Measurements from ENCODE around the gene KIR2DL1. TPM values are rescaled to one million over a fixed set of nuclear protein-coding genes. Genes with fewer than 3 reads are reported as not detected.
"Not testable (repeated sequence)": the region's sequence is repeated elsewhere in the genome, so short reads cannot be mapped to it uniquely, and the experiment has no call there.

The KIR2DL1 gene
- total RNA-seq, 2 donors from 2014 or later = not detected

DNA sequence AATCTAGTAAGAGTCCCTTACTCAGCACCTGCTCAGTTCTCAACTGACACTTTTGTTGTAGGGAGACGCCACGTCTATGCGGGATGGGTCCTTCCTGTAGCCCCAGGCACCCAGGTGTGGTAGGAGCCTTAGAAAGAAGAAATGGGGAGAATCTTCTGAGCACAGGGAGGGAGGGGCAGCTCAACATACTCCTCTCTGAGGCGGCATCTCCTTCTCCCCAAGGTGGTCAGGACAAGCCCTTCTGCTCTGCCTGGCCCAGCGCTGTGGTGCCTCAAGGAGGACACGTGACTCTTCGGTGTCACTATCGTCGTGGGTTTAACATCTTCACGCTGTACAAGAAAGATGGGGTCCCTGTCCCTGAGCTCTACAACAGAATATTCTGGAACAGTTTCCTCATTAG lies 35.0 kb downstream of the KIR2DL1 start:
- Histone ChIP-seq H3K4me3 (no peak overlapping the region), H3K9me3 (no peaks in the 10 kb centered on the region), H3K36me3 (no peaks in the 10 kb centered on the region), H3K4me1 (no peaks in the 10 kb centered on the region), H3K27me3 (no peaks in the 10 kb centered on the region), H3K27ac (no peak overlapping the region)
- TF ChIP-seq, protein P1, sequence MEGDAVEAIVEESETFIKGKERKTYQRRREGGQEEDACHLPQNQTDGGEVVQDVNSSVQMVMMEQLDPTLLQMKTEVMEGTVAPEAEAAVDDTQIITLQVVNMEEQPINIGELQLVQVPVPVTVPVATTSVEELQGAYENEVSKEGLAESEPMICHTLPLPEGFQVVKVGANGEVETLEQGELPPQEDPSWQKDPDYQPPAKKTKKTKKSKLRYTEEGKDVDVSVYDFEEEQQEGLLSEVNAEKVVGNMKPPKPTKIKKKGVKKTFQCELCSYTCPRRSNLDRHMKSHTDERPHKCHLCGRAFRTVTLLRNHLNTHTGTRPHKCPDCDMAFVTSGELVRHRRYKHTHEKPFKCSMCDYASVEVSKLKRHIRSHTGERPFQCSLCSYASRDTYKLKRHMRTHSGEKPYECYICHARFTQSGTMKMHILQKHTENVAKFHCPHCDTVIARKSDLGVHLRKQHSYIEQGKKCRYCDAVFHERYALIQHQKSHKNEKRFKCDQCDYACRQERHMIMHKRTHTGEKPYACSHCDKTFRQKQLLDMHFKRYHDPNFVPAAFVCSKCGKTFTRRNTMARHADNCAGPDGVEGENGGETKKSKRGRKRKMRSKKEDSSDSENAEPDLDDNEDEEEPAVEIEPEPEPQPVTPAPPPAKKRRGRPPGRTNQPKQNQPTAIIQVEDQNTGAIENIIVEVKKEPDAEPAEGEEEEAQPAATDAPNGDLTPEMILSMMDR (IDR thresholded peaks at IDR 0.05) = no peak
- DNase-seq (ENCODE audit: low spot score) = no peak

DNA sequence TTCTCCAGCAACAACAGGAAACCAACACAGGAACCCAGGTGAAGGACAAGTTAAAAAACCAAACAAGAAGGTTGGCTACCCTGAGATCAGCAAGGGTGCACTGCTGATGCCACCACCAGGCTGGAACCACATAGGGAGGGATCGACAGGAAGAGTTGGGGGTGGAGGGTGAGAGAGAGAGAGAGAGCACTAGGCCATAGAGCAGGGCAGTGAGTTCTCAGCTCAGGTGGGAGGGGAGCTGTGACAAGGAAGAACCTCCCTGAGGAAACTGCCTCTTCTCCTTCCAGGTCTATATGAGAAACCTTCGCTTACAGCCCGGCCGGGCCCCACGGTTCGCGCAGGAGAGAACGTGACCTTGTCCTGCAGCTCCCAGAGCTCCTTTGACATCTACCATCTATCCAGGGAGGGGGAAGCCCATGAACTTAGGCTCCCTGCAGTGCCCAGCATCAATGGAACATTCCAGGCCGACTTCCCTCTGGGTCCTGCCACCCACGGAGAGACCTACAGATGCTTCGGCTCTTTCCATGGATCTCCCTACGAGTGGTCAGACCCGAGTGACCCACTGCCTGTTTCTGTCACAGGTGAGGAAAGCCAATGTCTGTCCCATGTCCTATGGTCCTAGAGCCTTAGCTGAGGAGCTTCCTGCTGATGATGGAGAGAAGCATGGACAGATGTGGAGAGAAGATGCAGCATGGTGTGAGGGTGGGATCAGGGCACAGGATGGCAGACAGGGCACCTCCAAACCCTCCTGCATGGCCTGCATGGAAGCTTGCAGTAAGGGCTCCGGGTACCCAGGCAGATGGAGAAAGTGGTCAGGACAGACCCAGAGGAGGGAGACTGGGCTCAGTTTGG lies 36.3 kb downstream of the KIR2DL1 start:
- H3K4me1 ChIP-seq = no peaks in the 10 kb centered on the region
- H3K36me3 ChIP-seq = no peaks in the 10 kb centered on the region
- no peaks in the 10 kb centered on the region for H3K27me3 ChIP-seq
- TF ChIP-seq, protein P1 (IDR thresholded peaks at IDR 0.05) = no peak
- H3K4me3 ChIP-seq = no peak overlapping the region
- no peak for DNase-seq (ENCODE audit: low spot score)
- H3K9me3 ChIP-seq = no peaks in the 10 kb centered on the region
- H3K27ac ChIP-seq = no peak overlapping the region

DNA sequence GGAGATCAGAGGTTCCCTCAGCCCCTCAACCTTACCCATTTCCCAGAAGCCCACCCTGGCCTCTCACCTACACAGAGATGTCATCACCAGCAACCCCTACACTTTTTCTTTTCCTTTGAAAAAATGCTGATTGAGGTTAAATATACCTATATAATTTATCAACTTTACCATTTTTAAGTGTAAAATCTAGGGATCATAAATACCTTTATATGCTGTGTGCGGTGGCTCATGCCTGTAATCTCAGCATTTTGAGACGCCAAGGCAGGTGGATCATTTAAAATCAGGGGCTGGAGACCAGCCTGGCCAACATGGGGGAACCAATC lies 36.9 kb downstream of the KIR2DL1 start:
- no peaks in the 10 kb centered on the region for H3K27me3 ChIP-seq
- H3K4me1 ChIP-seq = no peaks in the 10 kb centered on the region
- no peaks in the 10 kb centered on the region for H3K36me3 ChIP-seq
- no peak for DNase-seq (ENCODE audit: low spot score)
- no peak overlapping the region for H3K27ac ChIP-seq
- H3K9me3 ChIP-seq = no peaks in the 10 kb centered on the region
- H3K4me3 ChIP-seq = no peak overlapping the region
- TF ChIP-seq, protein P1 (IDR thresholded peaks at IDR 0.05) = no peak

DNA sequence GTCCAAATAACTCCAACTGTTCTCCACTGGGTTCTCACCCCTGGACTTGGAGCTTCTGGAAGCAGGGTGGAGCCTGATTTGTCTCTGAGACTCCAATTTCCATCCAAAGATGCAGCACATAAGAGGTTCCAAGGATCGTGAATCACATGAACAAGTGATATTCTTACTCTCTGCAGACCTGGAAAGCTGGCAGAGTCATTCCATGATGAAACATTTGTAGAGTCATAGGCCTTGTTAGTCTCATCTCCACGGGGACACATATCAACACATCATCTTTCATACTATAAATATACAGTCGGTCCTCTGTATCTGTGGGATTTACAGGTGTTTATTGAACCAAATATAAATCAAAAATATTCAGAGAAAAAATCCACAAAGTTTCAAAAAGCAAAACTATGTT lies 45.0 kb downstream of the KIR2DL1 start:
- not testable (repeated sequence) for H3K9me3 ChIP-seq; H3K4me3 ChIP-seq; H3K36me3 ChIP-seq; H3K27me3 ChIP-seq; DNase-seq (ENCODE audit: low spot score); H3K27ac ChIP-seq; H3K4me1 ChIP-seq

DNA sequence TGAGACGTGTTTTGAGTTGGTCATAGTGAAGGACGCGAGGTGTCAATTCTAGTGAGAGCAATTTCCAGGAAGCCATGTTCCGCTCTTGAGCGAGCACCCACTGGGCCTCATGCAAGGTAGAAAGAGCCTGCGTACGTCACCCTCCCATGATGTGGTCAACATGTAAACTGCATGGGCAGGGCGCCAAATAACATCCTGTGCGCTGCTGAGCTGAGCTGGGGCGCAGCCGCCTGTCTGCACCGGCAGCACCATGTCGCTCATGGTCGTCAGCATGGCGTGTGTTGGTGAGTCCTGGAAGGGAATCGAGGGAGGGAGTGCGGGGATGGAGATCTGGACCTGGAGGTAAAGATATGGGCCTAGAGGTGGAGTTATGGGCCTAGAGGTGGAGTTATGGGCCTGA lies 46.7 kb downstream of the KIR2DL1 start, which contains the start of gene KIR3DL1:
Gene KIR3DL1, plus strand, starts transcription at position 218 of the 400 bp plus-strand sequence.
- H3K27ac ChIP-seq; DNase-seq (ENCODE audit: low spot score); H3K4me3 ChIP-seq; H3K9me3 ChIP-seq; H3K4me1 ChIP-seq; H3K27me3 ChIP-seq; H3K36me3 ChIP-seq: not testable (repeated sequence)

DNA sequence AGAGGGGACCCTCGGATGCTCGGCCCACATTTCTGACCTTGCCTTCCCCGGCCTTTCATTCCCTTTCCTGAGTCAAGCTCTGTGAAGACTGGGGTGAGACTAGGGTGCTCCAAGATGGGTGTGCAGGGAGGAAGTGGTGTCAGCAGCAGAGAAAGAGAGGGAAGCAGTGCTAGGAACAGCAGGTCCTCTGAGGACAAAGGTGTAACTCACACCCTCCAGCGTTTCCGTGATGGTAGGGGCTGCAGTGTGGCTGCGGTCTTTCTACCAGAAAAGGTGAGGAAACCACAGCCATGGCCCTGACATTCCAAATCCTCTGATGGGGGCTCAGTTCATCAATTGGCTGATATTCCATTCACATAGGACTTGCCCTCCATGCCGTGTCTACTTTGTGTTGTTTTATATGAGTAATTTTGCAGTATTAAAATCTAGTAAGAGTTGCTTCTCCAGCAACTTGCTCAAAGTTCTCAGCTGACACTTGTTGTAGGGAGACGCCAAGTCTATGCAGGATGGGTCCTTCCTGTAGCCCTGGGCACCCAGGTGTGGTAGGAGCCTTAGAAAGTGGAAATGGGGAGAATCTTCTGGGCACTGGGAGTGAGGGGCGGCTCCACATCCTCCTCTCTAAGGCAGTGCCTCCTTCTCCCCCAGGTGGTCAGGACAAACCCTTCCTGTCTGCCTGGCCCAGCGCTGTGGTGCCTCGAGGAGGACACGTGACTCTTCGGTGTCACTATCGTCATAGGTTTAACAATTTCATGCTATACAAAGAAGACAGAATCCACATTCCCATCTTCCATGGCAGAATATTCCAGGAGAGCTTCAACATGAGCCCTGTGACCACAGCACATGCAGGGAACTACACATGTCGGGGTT lies 48.3 kb downstream of the KIR2DL1 start:
- TF ChIP-seq, protein P1 (IDR thresholded peaks at IDR 0.05) = no peak
- no peaks in the 10 kb centered on the region for H3K36me3 ChIP-seq
- no peaks in the 10 kb centered on the region for H3K4me1 ChIP-seq
- no peak for DNase-seq (ENCODE audit: low spot score)
- no peak overlapping the region for H3K27ac ChIP-seq
- H3K4me3 ChIP-seq = no peak overlapping the region
- no peaks in the 10 kb centered on the region for H3K27me3 ChIP-seq
- H3K9me3 ChIP-seq = no peaks in the 10 kb centered on the region

DNA sequence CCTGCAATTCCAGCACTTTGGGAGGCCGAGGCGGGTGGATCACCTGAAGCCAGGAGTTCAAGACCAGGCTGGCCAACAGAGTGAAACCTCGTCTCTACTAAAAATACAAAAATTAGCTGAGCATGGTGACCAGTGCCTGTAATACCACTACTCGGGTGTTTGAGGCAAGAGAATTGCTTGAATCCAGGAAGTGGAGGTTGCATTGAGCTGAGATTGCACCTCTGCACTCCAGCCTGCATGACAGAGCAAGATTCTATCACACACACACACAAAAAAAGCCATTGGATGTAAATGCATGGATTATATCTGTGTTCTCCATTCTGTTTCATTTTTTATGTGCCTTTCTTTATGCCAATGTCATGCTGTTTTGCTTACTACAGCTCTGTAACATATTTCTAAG lies 54.8 kb downstream of the KIR2DL1 start:
- not testable (repeated sequence) for H3K27ac ChIP-seq; H3K36me3 ChIP-seq; H3K4me1 ChIP-seq; H3K4me3 ChIP-seq; DNase-seq (ENCODE audit: low spot score); H3K9me3 ChIP-seq; H3K27me3 ChIP-seq

DNA sequence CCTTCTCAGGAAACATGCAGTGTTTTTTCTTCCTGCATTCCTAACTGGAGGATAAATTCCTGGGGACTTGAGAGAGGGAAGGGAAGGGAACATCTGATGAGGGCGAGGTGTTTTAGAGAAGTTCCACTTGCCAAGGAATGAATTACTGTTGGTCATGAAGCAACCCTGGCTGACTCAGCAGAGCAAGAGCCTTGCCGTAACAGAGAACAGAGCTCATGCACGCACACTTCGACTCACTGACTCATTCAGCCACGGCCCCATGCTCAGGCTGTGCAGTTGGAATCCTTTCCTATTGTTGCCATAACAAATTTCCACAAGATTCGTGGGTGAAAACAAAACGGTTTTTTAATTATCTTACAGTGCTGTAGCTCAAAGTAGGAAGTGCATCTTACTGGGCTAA lies 55.7 kb downstream of the KIR2DL1 start:
- not testable (repeated sequence) for H3K27ac ChIP-seq; H3K9me3 ChIP-seq; H3K27me3 ChIP-seq; DNase-seq (ENCODE audit: low spot score); H3K4me1 ChIP-seq; H3K4me3 ChIP-seq; H3K36me3 ChIP-seq

DNA sequence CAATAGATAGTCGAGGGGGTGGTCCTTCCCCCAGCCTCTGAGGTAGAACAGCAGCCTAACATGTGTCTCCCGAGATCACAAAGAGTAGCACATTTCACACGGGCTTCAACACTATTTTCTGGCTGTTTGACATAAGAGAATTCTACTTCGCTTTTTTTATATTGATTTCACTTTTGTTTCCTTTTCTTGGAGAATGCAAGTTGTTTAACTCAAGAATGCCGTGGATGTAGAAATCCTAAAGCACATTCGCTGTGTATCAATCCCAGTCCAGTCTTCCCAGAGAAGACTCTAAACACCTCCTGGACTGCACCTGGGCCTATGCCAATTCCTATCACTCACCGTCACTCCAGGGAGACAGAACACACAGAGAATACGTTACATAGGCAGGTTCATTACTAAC lies 58.5 kb downstream of the KIR2DL1 start:
- H3K4me1 ChIP-seq; DNase-seq (ENCODE audit: low spot score); H3K4me3 ChIP-seq; H3K9me3 ChIP-seq; H3K36me3 ChIP-seq; H3K27ac ChIP-seq; H3K27me3 ChIP-seq: not testable (repeated sequence)

DNA sequence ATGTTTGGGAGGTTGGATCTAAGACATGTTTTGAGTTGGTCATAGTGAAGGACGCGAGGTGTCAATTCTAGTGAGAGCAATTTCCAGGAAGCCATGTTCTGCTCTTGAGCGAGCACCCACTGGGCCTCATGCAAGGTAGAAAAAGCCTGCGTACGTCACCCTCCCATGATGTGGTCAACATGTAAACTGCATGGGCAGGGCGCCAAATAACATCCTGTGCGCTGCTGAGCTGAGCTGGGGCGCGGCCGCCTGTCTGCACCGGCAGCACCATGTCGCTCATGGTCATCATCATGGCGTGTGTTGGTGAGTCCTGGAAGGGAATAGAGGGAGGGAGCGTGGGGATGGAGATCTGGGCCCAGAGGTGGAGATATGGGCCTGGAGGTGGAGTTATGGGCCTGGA lies 62.9 kb downstream of the KIR2DL1 start, which contains the start of gene KIR2DS4:
Gene KIR2DS4, plus strand, starts transcription at position 181 of the 400 bp plus-strand sequence.
- not testable (repeated sequence) for H3K4me3 ChIP-seq; H3K27ac ChIP-seq; H3K9me3 ChIP-seq; DNase-seq (ENCODE audit: low spot score); H3K36me3 ChIP-seq; H3K27me3 ChIP-seq; H3K4me1 ChIP-seq

Data from right atrium auricular region (tissue), 2 donors.